Stimulated activated CD8-positive, alpha-beta memory T cell treated with anti-CD3 and anti-CD28 coated beads, Interleukin-15, amount 100 ng/mL, for 4 hours (primary cell): ENCODE data around the gene TOR3A.
A peak's percentile ranks its signal among the peaks of the same experiment; 100 is the strongest.
"Not testable (repeated sequence)": the region's sequence is repeated elsewhere in the genome, so short reads cannot be mapped to it uniquely, and the experiment has no call there.

Experiments
- DNase-seq, 2 donors: peaks; one replicate each; pipeline ENCODE4 v3.0.0-alpha.2; 2020; ENCODE audit warnings: low read depth in 2 of 2

The TOR3A gene

GRCh38 chr1:179107706-179108629 lies 26.1 kb downstream of the TOR3A start:
- DNase-seq = no peak

- DNase-seq = no peak
Observed at GRCh38 chr1:179108644-179109043, 26.8 kb downstream of the TOR3A start.

GRCh38 chr1:179115181-179115580 lies 33.3 kb downstream of the TOR3A start:
- no peak for DNase-seq

GRCh38 chr1:179119513-179119912 lies 37.6 kb downstream of the TOR3A start:
- no peak for DNase-seq

GRCh38 chr1:179120736-179121135 lies 38.9 kb downstream of the TOR3A start:
- DNase-seq = no peak

- DNase-seq = no peak
Observed at GRCh38 chr1:179121159-179121938, 39.5 kb downstream of the TOR3A start.

GRCh38 chr1:179124873-179125272 lies 43.0 kb downstream of the TOR3A start:
- no peak for DNase-seq

- no peak for DNase-seq
Observed at GRCh38 chr1:179126338-179127060, 44.6 kb downstream of the TOR3A start.

GRCh38 chr1:179127163-179127895 lies 45.5 kb downstream of the TOR3A start:
- no peak for DNase-seq

GRCh38 chr1:179128520-179128919 lies 46.6 kb downstream of the TOR3A start:
- DNase-seq = no peak

- no peak for DNase-seq
Observed at GRCh38 chr1:179129702-179130473, 48.0 kb downstream of the TOR3A start.

GRCh38 chr1:179135168-179135567 lies 53.3 kb downstream of the TOR3A start:
- not testable (repeated sequence) for DNase-seq

GRCh38 chr1:179135707-179136106 lies 53.8 kb downstream of the TOR3A start:
- not testable (repeated sequence) for DNase-seq

- DNase-seq = no peak
Observed at GRCh38 chr1:179137617-179138255, 55.9 kb downstream of the TOR3A start.

GRCh38 chr1:179138755-179139154 lies 56.9 kb downstream of the TOR3A start:
- DNase-seq = not testable (repeated sequence)

- DNase-seq = peak in 1 of 2 donors; percentile 39
Observed at GRCh38 chr1:179141592-179142251, 59.9 kb downstream of the TOR3A start.

GRCh38 chr1:179142889-179143299 lies 61.0 kb downstream of the TOR3A start:
- DNase-seq = no peak

GRCh38 chr1:179143322-179143721 lies 61.5 kb downstream of the TOR3A start:
- no peak for DNase-seq

GRCh38 chr1:179144626-179145025 lies 62.8 kb downstream of the TOR3A start:
- no peak for DNase-seq

- DNase-seq = no peak
Observed at GRCh38 chr1:179145521-179145920, 63.7 kb downstream of the TOR3A start.
